LNCaP clone FGC (cell line): ENCODE measurements around the gene DMTF1.

Source experiments
- DNase-seq: peaks from one replicate; pipeline ENCODE4 v3.0.0-alpha.2; 2011; ENCODE audit warnings: low read depth
- H3K4me3 ChIP-seq: 2 replicates; pipeline ENCODE4 v1.5.1; 2011; ENCODE audit warnings: mild to moderate bottlenecking, low read depth, low read length, control low read depth
- CTCF ChIP-seq: IDR thresholded peaks from 2 replicates; pipeline ENCODE4 v1.5.1; 2012; ENCODE audit warnings: mild to moderate bottlenecking; ENCODE audit not compliant: control insufficient read depth, insufficient read depth; ENCODE audit errors: extremely low read depth

DMTF1 gene

DNA sequence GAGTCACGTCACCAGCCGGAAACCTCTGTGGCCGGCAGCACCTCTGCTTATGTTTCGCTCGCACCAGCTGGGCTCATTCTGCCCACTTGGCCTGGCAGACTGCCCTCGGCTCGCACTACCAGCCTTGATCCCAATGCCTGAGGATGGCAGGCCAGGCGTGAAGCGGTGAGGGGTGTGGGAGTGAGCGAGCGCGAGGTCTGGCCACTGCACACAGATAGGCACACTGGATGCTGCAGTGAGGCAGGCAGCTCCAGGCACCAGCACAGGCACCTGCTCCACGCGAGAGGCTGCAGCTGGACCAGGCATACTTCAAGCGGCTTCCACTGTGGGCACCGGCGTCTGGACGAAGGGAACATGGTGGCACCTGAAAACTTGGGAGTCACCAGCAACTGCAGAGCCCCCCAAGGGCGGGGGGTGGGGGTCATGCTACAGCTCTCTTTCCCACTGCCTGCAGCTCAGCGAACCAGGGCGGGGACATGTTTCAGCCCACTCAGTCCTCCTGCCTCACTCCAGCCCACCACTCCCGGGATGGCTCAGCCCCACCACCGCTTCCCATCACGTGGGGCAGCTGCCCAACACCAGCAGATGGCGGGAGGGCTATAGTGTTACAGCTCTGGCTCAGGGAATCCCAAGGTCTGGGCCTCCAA, 5.4 kb upstream of the DMTF1 start:
- H3K4me3 ChIP-seq: no peak overlapping the region
- no peak for TF ChIP-seq CTCF
- no peak for DNase-seq

DNA sequence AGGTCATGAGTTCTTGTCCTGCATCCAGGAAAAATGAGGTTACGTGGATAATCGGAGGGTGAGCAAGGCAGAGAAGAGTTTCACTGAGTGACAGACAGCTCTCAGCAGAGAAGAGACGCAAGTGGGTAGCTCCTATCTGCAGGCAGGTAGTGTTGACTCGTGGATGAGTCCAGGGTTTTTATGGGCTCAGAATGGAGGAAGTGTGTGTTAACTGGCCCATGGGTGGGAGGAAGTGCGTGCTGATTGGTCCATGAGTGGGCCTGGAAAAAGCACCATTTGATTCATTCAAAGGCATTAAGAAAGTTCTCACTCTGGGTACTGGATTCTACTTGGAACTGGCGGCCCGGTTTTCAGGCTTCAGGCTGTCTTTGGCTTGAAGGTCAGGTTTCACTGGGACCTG, 4.8 kb upstream of the DMTF1 start:
- DNase-seq: no peak
- H3K4me3 ChIP-seq: no peak overlapping the region
- TF ChIP-seq CTCF: no peak

DNA sequence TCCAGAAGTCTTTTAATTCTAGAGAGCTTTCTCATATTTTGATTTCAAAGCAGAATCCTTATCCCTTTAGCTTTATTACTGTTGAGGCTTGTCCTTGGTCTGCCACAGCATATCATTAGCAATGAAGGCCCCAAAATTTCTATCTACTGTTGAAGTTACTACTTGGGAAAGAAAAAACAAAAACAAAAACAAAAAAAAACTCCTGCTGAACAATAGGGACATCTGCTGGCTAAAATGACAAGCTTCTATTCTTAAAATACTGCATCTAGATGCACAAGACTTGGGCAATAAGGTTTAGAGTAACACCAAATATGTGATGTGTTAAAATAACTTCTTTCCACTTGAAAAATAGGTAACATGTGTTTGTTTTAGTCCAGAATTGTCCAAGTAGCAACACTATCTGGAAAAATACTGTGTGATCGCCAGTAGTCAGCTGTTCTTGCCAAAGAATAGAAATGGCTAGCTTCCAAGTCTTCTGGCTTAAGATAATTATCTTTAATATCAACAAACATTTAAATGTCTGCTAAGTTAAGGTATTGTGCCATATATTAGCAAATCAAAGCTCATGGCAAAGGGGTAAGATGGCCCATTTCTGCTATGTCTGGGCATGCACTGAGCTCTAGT, 3.8 kb upstream of the DMTF1 start:
- peak; percentile 54 for DNase-seq
- TF ChIP-seq CTCF: peak; percentile 49
- H3K4me3 ChIP-seq: no peak overlapping the region

DNA sequence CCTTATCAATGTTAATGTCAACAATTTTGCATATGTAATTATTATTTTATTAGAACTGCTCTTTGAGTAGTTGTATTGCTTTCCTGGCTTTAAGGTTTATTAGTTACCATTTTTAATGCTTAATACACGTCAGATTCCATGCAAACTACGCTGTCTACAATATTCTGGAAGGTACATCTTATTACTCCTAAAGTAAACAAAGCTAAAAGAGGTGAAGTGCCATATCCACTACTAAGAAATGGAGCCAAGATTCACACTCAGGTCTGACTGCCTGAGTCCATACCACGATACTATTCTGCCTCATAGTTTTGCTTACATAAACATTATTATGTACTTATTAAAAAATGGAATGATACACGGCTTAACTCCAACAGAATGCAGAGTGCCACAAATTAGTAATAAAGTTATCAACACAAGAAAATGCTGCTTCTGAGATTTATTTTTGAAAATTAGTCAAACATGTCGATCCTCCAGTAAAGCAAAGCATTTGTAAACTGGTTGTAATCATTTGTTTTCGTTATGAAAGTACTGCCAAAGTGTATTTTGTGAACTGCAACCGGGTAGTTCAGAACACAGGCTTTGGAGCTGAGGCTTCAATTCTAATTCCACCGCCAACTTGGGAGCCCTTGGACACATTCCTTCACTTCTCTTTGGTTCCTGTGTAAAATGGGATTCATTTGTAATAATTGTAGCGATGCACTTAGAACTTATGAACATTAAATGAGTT, 1.1 kb upstream of the DMTF1 start:
- peak overlapping the region; percentile 78 for H3K4me3 ChIP-seq
- peak; percentile 56 for DNase-seq
- TF ChIP-seq CTCF: no peak

- peak overlapping the region; percentile 78 for H3K4me3 ChIP-seq
- DNase-seq: no peak
- TF ChIP-seq CTCF: no peak
Measured at GRCh38 chr7:87151729-87152111, 533 bp upstream of the DMTF1 start.

GRCh38 chr7:87152897-87153641, 816 bp downstream of the DMTF1 start:
- H3K4me3 ChIP-seq: peak overlapping the region; percentile 78
- TF ChIP-seq CTCF: no peak
- DNase-seq: no peak
